MM.1S (cell line): ENCODE results near the gene SLC6A19.

Source experiments
- DNase-seq: peaks from one replicate; pipeline ENCODE4 v3.0.0-alpha.2; 2015
- H2AFZ ChIP-seq: fragments of 300-600 bp; sonication (generic); 2 replicates; pipeline ENCODE4 v1.6.0; 2016; ENCODE audit warnings: antibody characterized with exemption, low read length
- H3F3A ChIP-seq: fragments of 300-600 bp; sonication (generic); 2 replicates; pipeline ENCODE4 v1.6.1; 2016; ENCODE audit warnings: mild to moderate bottlenecking, antibody characterized with exemption, low read length, moderate library complexity, mixed read lengths; ENCODE audit not compliant: insufficient read depth
- H3K27ac ChIP-seq: fragments of 300-600 bp; sonication (generic); 2 replicates; pipeline ENCODE4 v1.5.1; 2016; ENCODE audit warnings: mild to moderate bottlenecking, low read length
- H3K27me3 ChIP-seq: fragments of 300-600 bp; sonication (generic); replicated peaks from 2 replicates; pipeline ENCODE4 v1.6.0; 2016; ENCODE audit warnings: low read length; ENCODE audit not compliant: insufficient read depth
- H3K36me3 ChIP-seq: fragments of 300-600 bp; sonication (generic); replicated peaks from 2 replicates; pipeline ENCODE4 v1.6.1; 2016; ENCODE audit warnings: mild to moderate bottlenecking, low read length, mixed read lengths; ENCODE audit not compliant: insufficient read depth
- H3K4me1 ChIP-seq: fragments of 300-600 bp; sonication (generic); 2 replicates; pipeline ENCODE4 v1.6.1; 2016; ENCODE audit warnings: low read length, mixed read lengths
- H3K4me2 ChIP-seq: fragments of 300-600 bp; sonication (generic); 2 replicates; pipeline ENCODE4 v1.6.0; 2016; ENCODE audit warnings: low read depth, low read length
- H3K4me3 ChIP-seq: fragments of 300-600 bp; sonication (generic); 2 replicates; pipeline ENCODE4 v1.5.1; 2016; ENCODE audit warnings: low read length, mixed read lengths
- H3K79me2 ChIP-seq: fragments of 300-600 bp; sonication (generic); 2 replicates; pipeline ENCODE4 v1.6.1; 2016; ENCODE audit warnings: mixed run types, low read length, mixed read lengths
- H3K9ac ChIP-seq: fragments of 300-600 bp; sonication (generic); 2 replicates; pipeline ENCODE4 v1.6.1; 2016; ENCODE audit warnings: low read length, mixed read lengths
- H3K9me2 ChIP-seq: fragments of 300-600 bp; sonication (generic); replicated peaks from 2 replicates; pipeline ENCODE4 v1.6.1; 2016; ENCODE audit warnings: mild to moderate bottlenecking, low read length, mixed read lengths; ENCODE audit not compliant: insufficient read depth
- H3K9me3 ChIP-seq: fragments of 300-600 bp; sonication (generic); replicated peaks from 2 replicates; pipeline ENCODE4 v1.6.1; 2016; ENCODE audit warnings: mild to moderate bottlenecking, low read length, mixed read lengths; ENCODE audit not compliant: insufficient read depth
- H4K20me1 ChIP-seq: fragments of 300-600 bp; sonication (generic); 2 replicates; pipeline ENCODE4 v1.6.1; 2016; ENCODE audit warnings: mild to moderate bottlenecking, low read length, moderate library complexity, mixed read lengths; ENCODE audit not compliant: insufficient read depth
- EZH2 ChIP-seq: fragments of 300-600 bp; sonication (generic); optimal IDR thresholded peaks from 2 replicates; pipeline ENCODE3; 2017; ENCODE audit warnings: low read depth, mild to moderate bottlenecking, antibody characterized with exemption, low read length, mixed read lengths
- EZH2phosphoT487 ChIP-seq: fragments of 300-600 bp; sonication (generic); IDR thresholded peaks from 2 replicates; pipeline ENCODE4 v1.6.1; 2018; ENCODE audit warnings: antibody characterized with exemption, low read length
- TF ChIP-seq, protein P1 (sequence below): fragments of 300-600 bp; sonication (generic); IDR thresholded peaks from 2 replicates; pipeline ENCODE4 v1.5.1; 2016; ENCODE audit warnings: antibody characterized with exemption, low read length, mixed read lengths

The SLC6A19 gene

GRCh38 chr5:1159774-1160406, 41.5 kb upstream of the SLC6A19 start:
- H3K36me3 ChIP-seq: no peaks in the 10 kb centered on the region
- 0 out of 2 replicates have a peak, but pooled peaks cover 3% of the 10 kb centered on the region for H3F3A ChIP-seq
- no peaks in the 10 kb centered on the region for H3K9me3 ChIP-seq
- peaks cover 6% of the 10 kb centered on the region; the same call in 1 of the 2 replicates for H3K27me3 ChIP-seq
- H4K20me1 ChIP-seq: no peaks in the 10 kb centered on the region
- no peaks in the 10 kb centered on the region for H3K79me2 ChIP-seq
- TF ChIP-seq, protein P1, sequence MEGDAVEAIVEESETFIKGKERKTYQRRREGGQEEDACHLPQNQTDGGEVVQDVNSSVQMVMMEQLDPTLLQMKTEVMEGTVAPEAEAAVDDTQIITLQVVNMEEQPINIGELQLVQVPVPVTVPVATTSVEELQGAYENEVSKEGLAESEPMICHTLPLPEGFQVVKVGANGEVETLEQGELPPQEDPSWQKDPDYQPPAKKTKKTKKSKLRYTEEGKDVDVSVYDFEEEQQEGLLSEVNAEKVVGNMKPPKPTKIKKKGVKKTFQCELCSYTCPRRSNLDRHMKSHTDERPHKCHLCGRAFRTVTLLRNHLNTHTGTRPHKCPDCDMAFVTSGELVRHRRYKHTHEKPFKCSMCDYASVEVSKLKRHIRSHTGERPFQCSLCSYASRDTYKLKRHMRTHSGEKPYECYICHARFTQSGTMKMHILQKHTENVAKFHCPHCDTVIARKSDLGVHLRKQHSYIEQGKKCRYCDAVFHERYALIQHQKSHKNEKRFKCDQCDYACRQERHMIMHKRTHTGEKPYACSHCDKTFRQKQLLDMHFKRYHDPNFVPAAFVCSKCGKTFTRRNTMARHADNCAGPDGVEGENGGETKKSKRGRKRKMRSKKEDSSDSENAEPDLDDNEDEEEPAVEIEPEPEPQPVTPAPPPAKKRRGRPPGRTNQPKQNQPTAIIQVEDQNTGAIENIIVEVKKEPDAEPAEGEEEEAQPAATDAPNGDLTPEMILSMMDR: no peak
- TF ChIP-seq EZH2phosphoT487 (no peak), EZH2 (no peak)
- no peak overlapping the region for H3K9ac ChIP-seq
- H3K4me3 ChIP-seq: no peak overlapping the region
- H3K9me2 ChIP-seq: no peaks in the 10 kb centered on the region
- DNase-seq: no peak
- no peak overlapping the region for H2AFZ ChIP-seq
- no peaks in the 10 kb centered on the region for H3K4me1 ChIP-seq
- no peak overlapping the region for H3K27ac ChIP-seq
- H3K4me2 ChIP-seq: no peak overlapping the region

GRCh38 chr5:1161108-1161832, 40.1 kb upstream of the SLC6A19 start:
- H3K9me2 ChIP-seq: no peaks in the 10 kb centered on the region
- 0 out of 2 replicates have a peak, but pooled peaks cover 3% of the 10 kb centered on the region for H3F3A ChIP-seq
- 0 out of 2 replicates have a peak, but pooled peaks cover under 1% of the 10 kb centered on the region for H3K4me1 ChIP-seq
- no peak overlapping the region for H3K27ac ChIP-seq
- H3K36me3 ChIP-seq: no peaks in the 10 kb centered on the region
- no peak overlapping the region for H2AFZ ChIP-seq
- H3K4me3 ChIP-seq: no peak overlapping the region
- H3K9ac ChIP-seq: no peak overlapping the region
- no peaks in the 10 kb centered on the region for H3K9me3 ChIP-seq
- 0 out of 2 replicates have a peak, but pooled peaks cover 6% of the 10 kb centered on the region for H3K27me3 ChIP-seq
- no peaks in the 10 kb centered on the region for H4K20me1 ChIP-seq
- H3K4me2 ChIP-seq: no peak overlapping the region
- H3K79me2 ChIP-seq: no peaks in the 10 kb centered on the region
- no peak for DNase-seq
- TF ChIP-seq EZH2phosphoT487 (no peak), EZH2 (no peak)
- TF ChIP-seq, protein P1: no peak

GRCh38 chr5:1161833-1162229, 39.6 kb upstream of the SLC6A19 start:
- Histone ChIP-seq H3K79me2 (no peaks in the 10 kb centered on the region), H3K4me2 (no peak overlapping the region), H3K4me3 (no peak overlapping the region), H3K27ac (no peak overlapping the region), H3K9ac (no peak overlapping the region), H4K20me1 (no peaks in the 10 kb centered on the region), H3K36me3 (no peaks in the 10 kb centered on the region), H3K4me1 (peaks cover 6% of the 10 kb centered on the region), H3K9me2 (no peaks in the 10 kb centered on the region), H3K9me3 (no peaks in the 10 kb centered on the region), H3F3A (0 out of 2 replicates have a peak, but pooled peaks cover 3% of the 10 kb centered on the region), H3K27me3 (0 out of 2 replicates have a peak, but pooled peaks cover 6% of the 10 kb centered on the region), H2AFZ (no peak overlapping the region)
- no peak for DNase-seq
- TF ChIP-seq, protein P1: no peak
- no peak for TF ChIP-seq EZH2
- TF ChIP-seq EZH2phosphoT487: no peak
